ENCODE results near the gene ARHGAP15. TPM values are rescaled to one million over a fixed set of nuclear protein-coding genes. Genes with fewer than 3 reads are reported as not detected.

Gene ARHGAP15
- total RNA-seq (2021; ENCODE audit: unreplicated experiment): 0.42 TPM
- polyA plus RNA-seq (2012): not detected in 2 replicates
- percentile 1 among the genes with signal in this experiment for Bru-seq, nascent RNA
- percentile 0 among the genes with signal in this experiment for BruChase-seq, experiment 1, labeled RNA remaining after a 6-hour chase
- BruChase-seq, experiment 2, labeled RNA remaining after a 2-hour chase: percentile 0 among the genes with signal in this experiment
- long read RNA-seq: 0 reads

DNA sequence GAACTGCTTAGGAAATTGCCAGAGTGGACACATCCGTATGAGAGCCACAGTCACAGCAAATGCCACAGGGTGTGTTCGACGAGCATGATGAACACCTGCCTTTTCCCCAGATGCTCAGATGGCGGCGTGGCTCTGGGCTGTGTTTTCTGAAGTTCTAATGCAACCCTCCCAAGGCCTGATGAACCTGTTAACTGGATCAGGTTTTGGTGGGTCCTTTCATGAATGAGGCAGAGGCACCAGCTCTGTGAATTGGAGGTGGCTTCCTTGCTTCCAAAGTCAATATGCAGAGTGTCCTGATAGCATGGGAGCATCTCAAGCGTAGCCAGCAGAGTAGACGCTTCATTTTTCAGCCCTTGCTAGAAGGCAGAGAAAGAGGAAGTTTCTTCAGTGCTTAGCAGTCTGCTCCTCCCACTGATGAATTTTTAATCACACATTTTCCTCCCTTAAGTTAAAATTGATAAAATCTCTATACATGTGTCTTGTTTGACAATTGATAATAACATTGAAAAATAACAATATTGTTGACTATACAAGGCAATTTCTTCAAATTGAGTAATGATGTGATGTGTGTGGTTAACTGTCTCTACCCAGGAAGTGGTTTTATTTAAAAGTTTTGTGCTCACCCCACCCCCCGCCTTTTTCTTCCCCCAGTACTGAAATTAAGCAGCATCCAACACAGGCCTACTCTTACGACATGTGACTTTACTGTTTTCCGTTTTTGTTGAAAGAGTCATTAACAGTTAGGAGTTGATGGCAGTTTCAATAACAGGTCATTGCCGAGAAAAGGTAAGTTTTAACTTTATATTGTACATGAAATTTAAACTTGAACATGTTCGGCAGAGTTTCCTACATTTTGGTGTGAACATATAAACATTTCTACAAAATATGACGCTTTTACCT, at the start of gene ARHGAP15:
Gene ARHGAP15, plus strand, starts transcription at position 739 of the 900 bp plus-strand sequence.
- ATAC-seq (no peak), DNase-seq (ENCODE audit: low read depth, low spot score) (no peak)
- ChIA-PET POLR2A (no interaction called here), CTCF (no interaction called here), RAD21 (ENCODE audit: low non-redundant PET in 1 of 2, low total read pairs in 2 of 2, uncharacterized antibody in 2 of 2, unreplicated experiment in 2 of 2) (no interaction called here)
- H3K9me2 ChIP-seq (ENCODE audit: insufficient read depth): no peaks in the 10 kb centered on the region
- no peak within 1 kb of the TSS for H3K4me3 ChIP-seq (replicated peaks in 1 of 2; ENCODE audit: low read depth in 1 of 2, low read length in 2 of 2)
- H3K27ac ChIP-seq (ENCODE audit: low read depth, low read length): no peak within 1 kb of the TSS
- no peak within 1 kb of the TSS for H3K9ac ChIP-seq (ENCODE audit: low read length)
- no peaks in the 10 kb centered on the region for H4K20me1 ChIP-seq (ENCODE audit: insufficient read depth)
- no peaks in the 10 kb centered on the region for H3K4me1 ChIP-seq (ENCODE audit: control insufficient read depth in 1 of 2, insufficient read depth in 2 of 2, low read length in 2 of 2)
- H3K27me3 ChIP-seq (ENCODE audit: insufficient read depth, low read length): peaks cover 8% of the 10 kb centered on the region; the same call in 1 of the 2 replicates
- H3K36me3 ChIP-seq (ENCODE audit: control insufficient read depth in 1 of 2, insufficient read depth in 2 of 2, low read length in 2 of 2): no peaks in the 10 kb centered on the region
- H3K9me3 ChIP-seq (ENCODE audit: control insufficient read depth in 1 of 2, insufficient read depth in 1 of 2, low read depth in 1 of 2, low read length in 2 of 2): no peaks in the 10 kb centered on the region
- TF ChIP-seq CBX3 (IDR thresholded peaks at IDR 0.05; ENCODE audit: low read depth): no peak
- no peak for TF ChIP-seq ZFX (IDR thresholded peaks at IDR 0.05)
- TF ChIP-seq JUND (IDR thresholded peaks at IDR 0.05): no peak
- no peak for TF ChIP-seq YY1 (IDR thresholded peaks at IDR 0.05; ENCODE audit: extremely low read depth, insufficient replicate concordance, low read depth, low read length)
- no peak for TF ChIP-seq TCF7L2 (IDR thresholded peaks at IDR 0.05; ENCODE audit: borderline replicate concordance, extremely low read depth, insufficient read depth, insufficient read length)
- TF ChIP-seq, protein P1, sequence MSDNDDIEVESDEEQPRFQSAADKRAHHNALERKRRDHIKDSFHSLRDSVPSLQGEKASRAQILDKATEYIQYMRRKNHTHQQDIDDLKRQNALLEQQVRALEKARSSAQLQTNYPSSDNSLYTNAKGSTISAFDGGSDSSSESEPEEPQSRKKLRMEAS (IDR thresholded peaks at IDR 0.05): no peak
- no peak for TF ChIP-seq SP1 (IDR thresholded peaks at IDR 0.05; ENCODE audit: low read depth)
- TF ChIP-seq ZNF274 (IDR thresholded peaks at IDR 0.05; ENCODE audit: low read depth, low read length): no peak
- BruUV-seq (replicated peaks): no TSS peak
- H3K4me2 ChIP-seq (ENCODE audit: low read length): no peak within 1 kb of the TSS
- H2AFZ ChIP-seq (ENCODE audit: low read depth, low read length, poor library complexity, severe bottlenecking): no peak within 1 kb of the TSS
- no peaks in the 10 kb centered on the region for H3K79me2 ChIP-seq (ENCODE audit: insufficient read depth, low read length)
- intact Hi-C loops (cut with micrococcal nuclease): no loop called here

DNA sequence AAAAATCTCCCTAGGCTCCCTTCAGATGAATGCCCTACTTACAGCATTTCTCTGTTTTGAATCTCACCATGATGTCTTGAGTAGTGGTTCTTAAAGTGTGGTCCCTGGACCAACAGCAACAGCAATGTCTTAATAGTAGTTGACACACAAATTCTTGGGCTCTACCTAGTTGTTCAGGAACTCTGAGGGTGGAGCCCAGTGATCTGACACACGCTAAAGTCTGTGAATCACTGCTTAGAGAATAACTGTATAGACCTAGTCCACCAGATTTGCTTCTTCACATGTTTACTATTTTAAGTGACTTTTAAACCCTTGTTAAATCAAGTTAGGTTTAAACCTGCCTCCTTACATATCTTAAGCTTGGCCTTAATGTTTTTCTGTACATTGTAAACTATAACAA, 47.6 kb upstream of the ARHGAP15 start:
- Histone ChIP-seq H4K20me1 (ENCODE audit: insufficient read depth) (no peaks in the 10 kb centered on the region), H3K4me1 (ENCODE audit: control insufficient read depth in 1 of 2, insufficient read depth in 2 of 2, low read length in 2 of 2) (no peaks in the 10 kb centered on the region), H3K27ac (ENCODE audit: low read depth, low read length) (no peak overlapping the region), H3K9ac (ENCODE audit: low read length) (no peak overlapping the region), H2AFZ (ENCODE audit: low read depth, low read length, poor library complexity, severe bottlenecking) (no peak overlapping the region), H3K9me2 (ENCODE audit: insufficient read depth) (no peaks in the 10 kb centered on the region), H3K9me3 (ENCODE audit: control insufficient read depth in 1 of 2, insufficient read depth in 1 of 2, low read depth in 1 of 2, low read length in 2 of 2) (no peaks in the 10 kb centered on the region), H3K79me2 (ENCODE audit: insufficient read depth, low read length) (no peaks in the 10 kb centered on the region), H3K4me3 (replicated peaks in 1 of 2; ENCODE audit: low read depth in 1 of 2, low read length in 2 of 2) (no peak overlapping the region), H3K4me2 (ENCODE audit: low read length) (no peak overlapping the region), H3K36me3 (ENCODE audit: control insufficient read depth in 1 of 2, insufficient read depth in 2 of 2, low read length in 2 of 2) (no peaks in the 10 kb centered on the region), H3K27me3 (ENCODE audit: insufficient read depth, low read length) (no peaks in the 10 kb centered on the region)
- no peak for ATAC-seq
- BruUV-seq (replicated peaks): no TSS peak
- RAD21 ChIA-PET (ENCODE audit: low non-redundant PET in 1 of 2, low total read pairs in 2 of 2, uncharacterized antibody in 2 of 2, unreplicated experiment in 2 of 2): no interaction called here
- POLR2A ChIA-PET: no interaction called here
- no peak for DNase-seq (ENCODE audit: low read depth, low spot score)
- TF ChIP-seq POLR2AphosphoS5 (IDR thresholded peaks at IDR 0.05; ENCODE audit: low read depth, low read length): no peak
- CTCF ChIA-PET: no interaction called here
- intact Hi-C loops (cut with micrococcal nuclease): no loop called here
